HepG2 (cell line): ENCODE results near the gene RAD1. TPM values are rescaled to one million over a fixed set of nuclear protein-coding genes. Genes with fewer than 3 reads are reported as not detected.

ENCODE experiments used
- CEBPG ChIP-seq: IDR thresholded peaks from 2 replicates; pipeline ENCODE4 v1.6.1; 2016
- KDM1A ChIP-seq: IDR thresholded peaks from 2 replicates; pipeline ENCODE4 v1.6.1; 2016; ENCODE audit warnings: missing compliant biosample characterization
- MED13 ChIP-seq: sonication (generic); formaldehyde crosslinking; IDR thresholded peaks from 2 replicates; pipeline ENCODE4 v1.5.0; 2020; ENCODE audit warnings: missing genetic modification reagents
- MXI1 ChIP-seq: IDR thresholded peaks from 3 replicates; pipeline ENCODE4 v1.6.1; 2012; ENCODE audit warnings: low read depth, low read length, inconsistent platforms, borderline replicate concordance
- PAX8 ChIP-seq: sonication (generic); formaldehyde crosslinking; IDR thresholded peaks from 2 replicates; pipeline ENCODE4 v1.8.0; 2022; ENCODE audit warnings: mild to moderate bottlenecking, missing genetic modification reagents, borderline replicate concordance
- POLR2A ChIP-seq, 2 experiments: IDR thresholded peaks; 2 replicates each; pipeline ENCODE4 v1.6.1; 2011; ENCODE audit warnings: low read depth in 2 of 2, low read length in 2 of 2, mild to moderate bottlenecking in 1 of 2, moderate library complexity in 1 of 2; ENCODE audit not compliant: insufficient read depth in 1 of 2
- RNF2 ChIP-seq: fragments of 450-650 bp; conservative IDR thresholded peaks from 2 replicates; pipeline ENCODE4 v1.6.1; 2016; ENCODE audit warnings: low read depth
- SMYD3 ChIP-seq: sonication (generic); formaldehyde crosslinking; IDR thresholded peaks from 2 replicates; pipeline ENCODE4 v1.8.1; 2023; ENCODE audit warnings: mild to moderate bottlenecking, missing genetic modification reagents
- TBX2 ChIP-seq: sonication (generic); formaldehyde crosslinking; IDR thresholded peaks from 2 replicates; pipeline ENCODE4 v1.5.0; 2020; ENCODE audit warnings: missing genetic modification reagents, mild to moderate bottlenecking, borderline replicate concordance
- TRIM24 ChIP-seq: sonication (generic); formaldehyde crosslinking; IDR thresholded peaks from 2 replicates; pipeline ENCODE4 v1.8.0; 2022; ENCODE audit warnings: mild to moderate bottlenecking, missing genetic modification reagents
- ZMYM4 ChIP-seq: sonication (generic); formaldehyde crosslinking; IDR thresholded peaks from 2 replicates; pipeline ENCODE4 v1.8.1; 2023; ENCODE audit warnings: mild to moderate bottlenecking, missing genetic modification reagents
- ZNF501 ChIP-seq: sonication (generic); formaldehyde crosslinking; IDR thresholded peaks from 2 replicates; pipeline ENCODE4 v1.5.1; 2020; ENCODE audit warnings: mild to moderate bottlenecking, moderate library complexity, missing genetic modification reagents
- ZNF557 ChIP-seq: sonication (generic); formaldehyde crosslinking; IDR thresholded peaks from 2 replicates; pipeline ENCODE4 v1.4.0; 2020; ENCODE audit warnings: missing genetic modification reagents
- ZNF574 ChIP-seq: sonication (generic); formaldehyde crosslinking; IDR thresholded peaks from 2 replicates; pipeline ENCODE4 v1.4.0; 2020; ENCODE audit warnings: missing genetic modification reagents
- ZSCAN22 ChIP-seq: sonication (generic); formaldehyde crosslinking; IDR thresholded peaks from 2 replicates; pipeline ENCODE4 v1.4.0; 2020; ENCODE audit warnings: mild to moderate bottlenecking, missing genetic modification reagents
- ZZZ3 ChIP-seq: sonication (generic); formaldehyde crosslinking; IDR thresholded peaks from 2 replicates; pipeline ENCODE4 v1.4.0; 2020; ENCODE audit warnings: missing genetic modification reagents, mild to moderate bottlenecking, borderline replicate concordance
- polyA plus RNA-seq, 8 experiments: library from polyadenylated mRNA; depleted of rRNA in 3 of 8; stranded (reverse) in 7 of 8; unstranded in 1 of 8; fragments of >200 nt; fragmentation: Illumina TruSeq in 4 of 8; extraction: Trizol in 4 of 8; gene quantifications; 2 replicates each; pipeline versions ENCODE4 v1.2.1 to v1.2.3, GENCODE V29; 2011 to 2016; ENCODE audit warnings: low read depth in 4 of 8, missing spikeins in 1 of 8, mixed read lengths in 1 of 8; ENCODE audit not compliant: insufficient read depth in 1 of 8
- total RNA-seq, 5 experiments: library from RNA; depleted of rRNA; stranded (reverse); fragments of >200 nt; fragmentation: Illumina TruSeq; extraction: Trizol; gene quantifications; 2 replicates each; pipeline ENCODE4 v1.2.3, GENCODE V29; 2016; ENCODE audit warnings: low read depth in 1 of 5
- TF ChIP-seq, protein P1 (sequence below): sonication (generic); formaldehyde crosslinking; IDR thresholded peaks from 2 replicates; pipeline ENCODE4 v1.4.0; 2020; ENCODE audit warnings: missing genetic modification reagents, mild to moderate bottlenecking, borderline replicate concordance
- TF ChIP-seq, protein P2 (sequence below): sonication (generic); formaldehyde crosslinking; IDR thresholded peaks from 2 replicates; pipeline ENCODE4 v1.8.0; 2022; ENCODE audit warnings: mild to moderate bottlenecking, missing genetic modification reagents
- TF ChIP-seq, protein P3 (sequence below): sonication (generic); formaldehyde crosslinking; conservative IDR thresholded peaks from 2 replicates; pipeline ENCODE4 v1.4.0; 2020; ENCODE audit warnings: mild to moderate bottlenecking, missing genetic modification reagents, moderate library complexity

Gene RAD1
- total and polyA plus RNA-seq, 2 of the 13 experiments (the other 11 are each of a cell fraction or from before 2014, with no cell fraction given), result 14.7 to 39.1 TPM

DNA sequence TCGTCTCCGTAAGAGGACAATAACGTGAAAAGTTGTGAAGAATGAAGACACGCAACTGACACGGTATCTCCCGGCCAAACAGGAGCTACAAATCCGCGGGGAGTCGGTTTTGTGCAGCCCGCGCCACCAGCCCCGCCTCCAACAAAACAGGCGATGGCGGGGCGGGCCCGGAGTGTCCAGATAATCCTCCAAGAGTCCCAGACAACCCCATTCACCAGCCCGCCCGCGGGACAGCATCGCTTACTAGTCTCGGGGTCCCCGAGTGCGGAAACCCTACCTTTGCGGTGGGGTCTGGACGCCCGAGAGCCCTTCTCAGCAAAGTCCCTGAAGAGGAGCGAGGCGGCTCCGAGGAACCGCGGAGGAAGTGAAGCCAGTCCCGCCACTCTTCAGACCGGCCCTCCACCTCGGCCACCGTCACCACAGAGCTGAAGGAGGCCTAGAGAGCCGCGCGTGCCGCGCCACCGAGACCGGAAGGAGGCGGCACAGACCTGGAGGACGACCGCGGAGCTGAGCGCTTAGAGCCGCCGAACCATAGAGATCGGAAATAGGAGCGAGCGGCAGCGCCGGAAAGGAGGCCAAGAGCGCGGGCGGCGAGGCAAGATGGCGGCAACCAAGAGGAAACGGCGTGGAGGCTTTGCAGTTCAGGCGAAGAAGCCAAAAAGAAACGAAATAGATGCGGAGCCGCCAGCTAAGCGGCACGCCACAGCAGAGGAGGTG, at the start of gene RAD1, which contains the start of gene BRIX1 (continued):
- TF ChIP-seq SMYD3, result no peak
- peak; percentile 92 for TF ChIP-seq ZMYM4 (CRISPR knock-in tag)
- TF ChIP-seq, protein P1, sequence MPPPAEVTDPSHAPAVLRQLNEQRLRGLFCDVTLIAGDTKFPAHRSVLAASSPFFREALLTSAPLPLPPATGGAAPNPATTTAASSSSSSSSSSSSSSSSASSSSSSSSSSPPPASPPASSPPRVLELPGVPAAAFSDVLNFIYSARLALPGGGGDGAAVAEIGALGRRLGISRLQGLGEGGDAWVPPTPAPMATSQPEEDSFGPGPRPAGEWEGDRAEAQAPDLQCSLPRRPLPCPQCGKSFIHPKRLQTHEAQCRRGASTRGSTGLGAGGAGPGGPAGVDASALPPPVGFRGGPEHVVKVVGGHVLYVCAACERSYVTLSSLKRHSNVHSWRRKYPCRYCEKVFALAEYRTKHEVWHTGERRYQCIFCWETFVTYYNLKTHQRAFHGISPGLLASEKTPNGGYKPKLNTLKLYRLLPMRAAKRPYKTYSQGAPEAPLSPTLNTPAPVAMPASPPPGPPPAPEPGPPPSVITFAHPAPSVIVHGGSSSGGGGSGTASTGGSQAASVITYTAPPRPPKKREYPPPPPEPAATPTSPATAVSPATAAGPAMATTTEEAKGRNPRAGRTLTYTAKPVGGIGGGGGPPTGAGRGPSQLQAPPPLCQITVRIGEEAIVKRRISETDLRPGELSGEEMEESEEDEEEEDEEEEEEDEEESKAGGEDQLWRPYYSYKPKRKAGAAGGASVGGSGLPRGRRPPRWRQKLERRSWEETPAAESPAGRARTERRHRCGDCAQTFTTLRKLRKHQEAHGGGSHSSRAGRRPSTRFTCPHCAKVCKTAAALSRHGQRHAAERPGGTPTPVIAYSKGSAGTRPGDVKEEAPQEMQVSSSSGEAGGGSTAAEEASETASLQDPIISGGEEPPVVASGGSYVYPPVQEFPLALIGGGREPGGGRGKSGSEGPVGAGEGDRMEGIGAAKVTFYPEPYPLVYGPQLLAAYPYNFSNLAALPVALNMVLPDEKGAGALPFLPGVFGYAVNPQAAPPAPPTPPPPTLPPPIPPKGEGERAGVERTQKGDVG (CRISPR knock-in tag), result no peak
- TF ChIP-seq MED13 (CRISPR knock-in tag), result no peak
- TF ChIP-seq TRIM24 (CRISPR knock-in tag), result no peak
- peak; percentile 75 for TF ChIP-seq TBX2 (CRISPR knock-in tag)
- TF ChIP-seq CEBPG (CRISPR knock-in tag), result peak; percentile 47; the same call in 1 of the 2 replicates
- TF ChIP-seq, protein P2, sequence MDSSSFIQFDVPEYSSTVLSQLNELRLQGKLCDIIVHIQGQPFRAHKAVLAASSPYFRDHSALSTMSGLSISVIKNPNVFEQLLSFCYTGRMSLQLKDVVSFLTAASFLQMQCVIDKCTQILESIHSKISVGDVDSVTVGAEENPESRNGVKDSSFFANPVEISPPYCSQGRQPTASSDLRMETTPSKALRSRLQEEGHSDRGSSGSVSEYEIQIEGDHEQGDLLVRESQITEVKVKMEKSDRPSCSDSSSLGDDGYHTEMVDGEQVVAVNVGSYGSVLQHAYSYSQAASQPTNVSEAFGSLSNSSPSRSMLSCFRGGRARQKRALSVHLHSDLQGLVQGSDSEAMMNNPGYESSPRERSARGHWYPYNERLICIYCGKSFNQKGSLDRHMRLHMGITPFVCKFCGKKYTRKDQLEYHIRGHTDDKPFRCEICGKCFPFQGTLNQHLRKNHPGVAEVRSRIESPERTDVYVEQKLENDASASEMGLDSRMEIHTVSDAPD (CRISPR knock-in tag), result no peak
- peak; percentile 84; the same call in 1 of the 2 replicates for TF ChIP-seq ZZZ3
- TF ChIP-seq ZNF574 (CRISPR knock-in tag), result peak; percentile 100
- TF ChIP-seq, protein P3, sequence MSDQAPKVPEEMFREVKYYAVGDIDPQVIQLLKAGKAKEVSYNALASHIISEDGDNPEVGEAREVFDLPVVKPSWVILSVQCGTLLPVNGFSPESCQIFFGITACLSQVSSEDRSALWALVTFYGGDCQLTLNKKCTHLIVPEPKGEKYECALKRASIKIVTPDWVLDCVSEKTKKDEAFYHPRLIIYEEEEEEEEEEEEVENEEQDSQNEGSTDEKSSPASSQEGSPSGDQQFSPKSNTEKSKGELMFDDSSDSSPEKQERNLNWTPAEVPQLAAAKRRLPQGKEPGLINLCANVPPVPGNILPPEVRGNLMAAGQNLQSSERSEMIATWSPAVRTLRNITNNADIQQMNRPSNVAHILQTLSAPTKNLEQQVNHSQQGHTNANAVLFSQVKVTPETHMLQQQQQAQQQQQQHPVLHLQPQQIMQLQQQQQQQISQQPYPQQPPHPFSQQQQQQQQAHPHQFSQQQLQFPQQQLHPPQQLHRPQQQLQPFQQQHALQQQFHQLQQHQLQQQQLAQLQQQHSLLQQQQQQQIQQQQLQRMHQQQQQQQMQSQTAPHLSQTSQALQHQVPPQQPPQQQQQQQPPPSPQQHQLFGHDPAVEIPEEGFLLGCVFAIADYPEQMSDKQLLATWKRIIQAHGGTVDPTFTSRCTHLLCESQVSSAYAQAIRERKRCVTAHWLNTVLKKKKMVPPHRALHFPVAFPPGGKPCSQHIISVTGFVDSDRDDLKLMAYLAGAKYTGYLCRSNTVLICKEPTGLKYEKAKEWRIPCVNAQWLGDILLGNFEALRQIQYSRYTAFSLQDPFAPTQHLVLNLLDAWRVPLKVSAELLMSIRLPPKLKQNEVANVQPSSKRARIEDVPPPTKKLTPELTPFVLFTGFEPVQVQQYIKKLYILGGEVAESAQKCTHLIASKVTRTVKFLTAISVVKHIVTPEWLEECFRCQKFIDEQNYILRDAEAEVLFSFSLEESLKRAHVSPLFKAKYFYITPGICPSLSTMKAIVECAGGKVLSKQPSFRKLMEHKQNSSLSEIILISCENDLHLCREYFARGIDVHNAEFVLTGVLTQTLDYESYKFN (CRISPR knock-in tag), result peak; percentile 54; the same call in 1 of the 2 replicates
- TF ChIP-seq ZSCAN22, result 0 out of 2 replicates have a peak, but pooled peaks have one; percentile 66
- peak; percentile 71; the same call in 1 of the 2 replicates for TF ChIP-seq ZNF501 (CRISPR knock-in tag)
- TF ChIP-seq KDM1A, result no peak
- TF ChIP-seq RNF2, result no peak
- TF ChIP-seq POLR2A (IDR thresholded peaks at IDR 0.05; ENCODE audit: insufficient read depth in 1 of 2, low read depth in 2 of 2, low read length in 2 of 2), result peak; percentile 80 to 86
- TF ChIP-seq MXI1, result peak; percentile 76; the same call in 1 of the 3 replicates
- peak; percentile 78 for TF ChIP-seq ZNF557 (CRISPR knock-in tag)
- TF ChIP-seq PAX8 (CRISPR knock-in tag), result peak; percentile 77
